NT2/D1 (cell line): ENCODE measurements around the gene C1orf216.

Experiments
- SUZ12 ChIP-seq: IDR thresholded peaks from 2 replicates; pipeline ENCODE4 v1.6.1; 2011; ENCODE audit not compliant: insufficient read length, insufficient read depth; ENCODE audit errors: extremely low read depth
- YY1 ChIP-seq: IDR thresholded peaks from 2 replicates; pipeline ENCODE4 v1.6.1; 2011; ENCODE audit not compliant: insufficient read length, insufficient read depth
- ZNF274 ChIP-seq: IDR thresholded peaks from 2 replicates; pipeline ENCODE4 v1.6.1; 2011; ENCODE audit warnings: mild to moderate bottlenecking, low read depth, low read length

GRCh38 chr1:35691571-35692220 is 27.0 kb downstream of the C1orf216 start:
- TF ChIP-seq SUZ12 (no peak), YY1 (no peak), ZNF274 (no peak)
